ENCODE measurements around the gene RFX2.

The RFX2 gene

GRCh38 chr19:6063576-6064335, 46.5 kb downstream of the RFX2 start:
- no peak for DNase-seq
- in situ Hi-C loops (cut with MboI; ENCODE audit: low pct_unique_long_range_greater_than_20kb, low sequenced_read_pairs), result no loop called here

DNA sequence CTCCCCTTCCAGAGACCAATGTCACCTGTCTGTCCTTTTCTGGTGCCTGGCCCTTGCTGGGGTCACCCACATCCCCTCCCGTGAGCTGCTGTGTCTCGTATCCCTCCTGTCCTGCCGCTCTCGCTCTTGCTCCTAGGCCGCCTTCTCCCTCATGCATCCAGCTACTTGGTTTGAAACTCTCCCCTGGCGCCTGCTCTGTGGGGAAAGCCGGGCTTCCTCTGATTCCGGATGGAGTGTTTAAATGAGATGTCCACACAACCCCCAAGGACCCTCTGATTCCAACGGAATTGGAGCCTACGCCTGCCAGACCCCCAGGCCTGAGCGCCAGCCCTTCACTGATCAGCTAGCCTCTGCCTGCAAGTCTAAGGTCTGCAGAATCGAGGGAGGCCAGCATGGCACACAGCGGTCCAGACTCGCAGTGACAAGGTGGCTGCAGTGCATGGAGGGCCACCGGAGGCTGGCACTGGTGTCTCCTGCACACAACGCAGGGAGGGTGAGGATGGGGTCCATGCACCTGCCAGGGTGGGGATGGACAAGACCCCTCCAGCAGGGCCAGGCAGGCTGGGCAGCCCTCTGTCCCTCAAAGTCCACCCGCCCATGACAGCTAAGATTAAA, 47.2 kb downstream of the RFX2 start:
- in situ Hi-C loops (cut with MboI; ENCODE audit: low pct_unique_long_range_greater_than_20kb, low sequenced_read_pairs), result no loop called here
- no peak for DNase-seq

DNA sequence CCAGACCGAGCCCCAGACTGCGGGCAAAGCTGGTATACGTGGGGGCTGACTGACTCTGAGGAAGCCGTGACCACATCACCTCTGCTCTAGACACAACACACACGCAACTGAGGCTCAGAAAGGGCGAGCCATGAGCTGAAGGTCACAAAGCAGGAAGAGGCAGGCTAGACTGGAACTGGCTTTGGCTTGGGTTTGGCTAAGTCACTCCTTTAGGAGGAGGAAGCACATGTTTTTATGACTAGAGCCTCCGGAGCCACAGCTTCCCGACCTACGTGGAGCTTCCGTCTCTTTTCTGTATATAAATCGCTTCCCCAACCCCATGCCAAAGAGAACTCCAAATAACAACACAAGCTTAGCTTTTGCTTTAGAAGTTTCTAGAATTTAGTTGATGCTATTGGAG, 48.0 kb downstream of the RFX2 start:
- in situ Hi-C loops (cut with MboI; ENCODE audit: low pct_unique_long_range_greater_than_20kb, low sequenced_read_pairs), result no loop called here
- peak; percentile 95 for DNase-seq

- in situ Hi-C loops (cut with MboI; ENCODE audit: low pct_unique_long_range_greater_than_20kb, low sequenced_read_pairs), result no loop called here
- no peak for DNase-seq
Measured at GRCh38 chr19:6061376-6062130, 48.7 kb downstream of the RFX2 start.

DNA sequence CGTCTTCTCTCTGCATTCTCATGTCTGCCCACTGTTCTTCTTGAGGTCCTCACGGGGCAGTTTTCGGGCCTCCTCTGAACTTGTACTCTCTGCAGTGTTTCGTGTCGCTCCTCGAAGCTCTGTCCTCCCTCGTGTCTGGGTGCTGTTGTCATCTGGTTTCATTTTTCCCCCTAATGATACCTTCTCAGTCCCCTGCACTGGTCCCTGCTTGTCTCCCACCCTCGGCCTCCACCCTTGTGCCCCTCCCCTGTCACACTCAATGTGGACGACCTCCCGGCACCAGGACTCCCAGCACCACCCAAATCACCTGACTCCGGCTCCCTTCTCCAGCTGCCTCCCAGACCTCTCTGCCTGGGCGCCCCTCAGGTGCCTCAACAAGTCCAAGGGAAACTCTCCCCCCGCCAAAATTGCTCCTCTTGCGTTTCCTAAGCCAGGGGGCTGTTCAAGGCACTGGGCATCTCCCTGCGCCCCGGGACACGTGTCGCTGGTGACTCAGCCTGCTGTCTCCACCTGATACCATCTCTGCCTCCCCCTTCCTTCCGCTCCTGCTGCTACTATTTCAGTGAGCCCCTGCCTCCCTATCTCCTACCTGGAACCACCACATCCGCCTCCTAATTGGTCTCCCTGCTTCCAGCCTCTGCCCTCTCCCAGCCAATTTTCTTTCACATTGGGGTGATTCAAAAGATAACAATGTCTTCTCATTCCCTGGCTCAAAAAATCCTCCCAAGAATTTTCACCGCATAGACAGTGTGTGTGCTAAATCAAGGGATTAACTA, 49.5 kb downstream of the RFX2 start:
- peak; percentile 81 for DNase-seq
- in situ Hi-C loops (cut with MboI; ENCODE audit: low pct_unique_long_range_greater_than_20kb, low sequenced_read_pairs), result no loop called here

GRCh38 chr19:6059988-6060599, 50.2 kb downstream of the RFX2 start:
- peak; percentile 27 for DNase-seq
- in situ Hi-C loops (cut with MboI; ENCODE audit: low pct_unique_long_range_greater_than_20kb, low sequenced_read_pairs), result no loop called here

- in situ Hi-C loops (cut with MboI; ENCODE audit: low pct_unique_long_range_greater_than_20kb, low sequenced_read_pairs), result no loop called here
- DNase-seq, result no peak
Measured at GRCh38 chr19:6059396-6059947, 50.8 kb downstream of the RFX2 start.

- DNase-seq, result no peak
- in situ Hi-C loops (cut with MboI; ENCODE audit: low pct_unique_long_range_greater_than_20kb, low sequenced_read_pairs), result no loop called here
Measured at GRCh38 chr19:6058518-6059201, 51.6 kb downstream of the RFX2 start.

DNA sequence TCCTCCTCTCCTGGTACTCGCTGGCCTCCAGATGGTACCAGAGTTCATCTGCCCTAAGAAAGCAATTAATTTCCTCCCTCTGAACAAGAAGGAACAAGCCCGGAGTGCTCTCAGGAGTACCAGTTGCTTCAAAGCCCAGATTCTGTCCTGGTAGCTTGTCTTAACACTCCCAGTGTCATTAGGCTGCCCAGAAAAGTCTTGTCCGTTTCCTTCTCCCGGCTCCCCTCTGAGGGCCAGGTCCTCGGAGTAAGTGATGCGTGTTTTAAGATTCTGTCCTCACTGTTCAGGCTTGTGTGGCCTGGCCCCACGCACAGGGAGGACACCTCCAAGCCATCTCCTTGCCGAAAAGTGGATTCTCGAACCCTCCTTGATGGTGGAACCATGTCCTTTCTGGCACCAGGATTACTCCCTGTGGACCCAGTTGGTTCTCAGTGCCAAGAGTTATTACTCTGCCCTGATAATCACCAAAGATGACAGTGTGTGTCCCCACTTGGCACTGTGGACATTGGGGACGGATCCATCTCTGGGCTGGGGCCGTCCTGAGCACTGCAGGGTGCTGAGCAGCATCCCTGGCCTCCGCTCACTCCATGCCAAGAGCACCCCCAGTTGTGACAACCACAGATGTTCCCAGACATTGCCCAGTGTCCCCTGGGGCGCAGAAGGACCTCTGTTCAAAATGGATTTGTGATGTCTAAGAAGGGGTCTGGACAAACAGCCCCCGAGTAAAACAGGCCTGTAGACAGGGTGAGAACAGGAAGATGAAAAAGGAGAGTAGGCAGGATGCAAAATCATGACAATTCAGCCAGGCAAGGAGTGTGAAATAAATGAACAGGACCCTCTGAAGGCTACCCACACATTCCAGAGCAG, 52.4 kb downstream of the RFX2 start:
- no peak for DNase-seq
- in situ Hi-C loops (cut with MboI; ENCODE audit: low pct_unique_long_range_greater_than_20kb, low sequenced_read_pairs), result no loop called here

DNA sequence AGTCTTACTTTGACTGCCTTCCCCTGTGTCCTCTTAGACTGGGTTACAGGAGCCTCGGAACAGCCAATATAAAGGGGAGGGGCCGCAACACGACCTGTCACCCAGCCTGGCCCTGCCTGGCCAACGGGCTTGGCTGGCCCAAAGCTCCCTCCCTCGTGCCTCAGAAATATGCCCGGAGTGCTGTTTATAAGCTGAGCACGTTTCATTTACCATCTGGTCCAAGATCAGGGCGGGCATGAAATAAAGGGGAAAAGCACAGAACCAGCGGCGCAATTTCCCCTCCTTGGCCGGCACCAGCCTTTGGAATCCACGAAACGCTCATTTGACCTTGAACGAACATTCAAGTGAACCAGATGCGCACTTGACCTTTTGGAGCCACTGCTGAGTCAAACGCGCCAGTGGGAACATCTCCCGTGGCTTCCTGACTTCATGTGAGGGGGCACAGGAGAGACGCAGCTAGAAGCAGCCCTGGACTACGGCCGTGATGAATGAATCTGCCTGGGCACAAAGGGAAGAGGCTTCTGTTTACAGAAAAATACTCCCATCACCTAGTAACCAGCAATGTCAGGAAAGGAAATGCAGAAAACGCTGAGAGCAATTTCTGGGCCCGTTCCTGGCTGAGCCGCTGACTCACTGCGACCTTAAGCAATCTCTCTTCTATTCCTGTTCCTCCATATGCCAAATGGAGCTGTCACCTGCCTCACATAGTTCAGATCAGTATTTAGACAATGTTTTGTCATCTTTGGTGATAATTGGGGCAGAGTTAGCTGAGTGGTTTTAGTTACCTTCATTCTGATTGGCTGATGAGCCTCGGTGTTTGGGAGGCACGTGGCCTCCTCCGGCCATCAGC, 53.3 kb downstream of the RFX2 start:
- peak; percentile 87 for DNase-seq
- in situ Hi-C loops (cut with MboI; ENCODE audit: low pct_unique_long_range_greater_than_20kb, low sequenced_read_pairs), result no loop called here

DNA sequence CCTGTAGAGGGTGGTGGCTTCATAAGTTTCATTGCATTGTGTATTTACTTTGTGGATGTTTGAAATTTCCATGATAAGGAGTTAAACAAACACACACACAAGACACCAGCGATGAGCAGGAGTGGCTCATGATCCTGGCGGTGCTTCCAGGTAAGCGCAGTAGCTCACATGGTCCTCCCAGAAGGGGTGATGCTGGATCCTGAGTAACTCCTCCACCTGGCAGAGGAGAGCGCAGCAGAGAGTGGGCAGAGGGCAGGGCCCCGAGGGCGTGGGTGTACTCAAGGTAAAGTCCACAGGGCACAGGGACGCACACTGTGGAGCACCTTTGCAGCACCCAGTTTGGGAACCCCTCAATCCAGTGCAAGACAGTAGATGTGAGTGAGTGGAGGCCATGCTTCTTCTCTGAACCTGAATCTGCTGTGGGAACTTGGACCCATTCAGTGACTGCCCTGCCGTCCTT, 54.0 kb downstream of the RFX2 start:
- in situ Hi-C loops (cut with MboI; ENCODE audit: low pct_unique_long_range_greater_than_20kb, low sequenced_read_pairs), result no loop called here
- DNase-seq, result no peak

DNA sequence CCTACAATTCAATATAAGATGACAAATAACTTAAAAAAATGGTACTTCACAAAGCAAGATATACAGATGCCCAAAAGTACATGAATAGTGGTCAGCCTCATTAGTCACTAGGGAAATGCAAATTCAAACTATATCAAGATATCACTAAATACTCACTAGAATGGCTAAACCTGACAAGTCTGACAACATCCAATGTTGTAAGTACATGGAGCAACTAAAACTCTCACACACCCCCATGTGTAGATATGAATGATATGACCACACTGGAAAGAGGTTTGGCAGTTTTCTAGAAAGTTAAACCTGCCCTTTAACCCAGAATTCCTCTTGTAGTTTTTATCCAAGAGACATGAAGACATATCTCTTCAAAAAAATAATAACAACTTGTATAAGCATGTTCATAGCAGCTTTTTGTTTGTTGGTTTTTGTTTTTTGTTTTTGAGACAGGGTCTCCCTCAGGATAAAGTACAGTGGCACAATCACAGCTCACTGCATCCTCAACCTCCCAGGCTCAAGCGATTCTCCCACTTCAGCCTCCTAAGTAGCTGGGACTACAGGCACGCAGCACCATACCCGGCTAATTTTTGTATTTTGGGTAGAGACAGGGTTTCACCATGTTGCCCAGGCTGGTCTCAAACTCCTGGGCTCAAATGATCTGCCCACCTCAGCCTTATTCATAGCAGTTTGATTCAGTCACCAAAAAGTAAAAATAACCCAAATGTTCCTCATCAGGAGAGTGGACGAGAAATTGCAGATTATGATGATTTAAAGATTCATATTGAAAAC, 55.1 kb downstream of the RFX2 start:
- in situ Hi-C loops (cut with MboI; ENCODE audit: low pct_unique_long_range_greater_than_20kb, low sequenced_read_pairs), result no loop called here
- no peak for DNase-seq

DNA sequence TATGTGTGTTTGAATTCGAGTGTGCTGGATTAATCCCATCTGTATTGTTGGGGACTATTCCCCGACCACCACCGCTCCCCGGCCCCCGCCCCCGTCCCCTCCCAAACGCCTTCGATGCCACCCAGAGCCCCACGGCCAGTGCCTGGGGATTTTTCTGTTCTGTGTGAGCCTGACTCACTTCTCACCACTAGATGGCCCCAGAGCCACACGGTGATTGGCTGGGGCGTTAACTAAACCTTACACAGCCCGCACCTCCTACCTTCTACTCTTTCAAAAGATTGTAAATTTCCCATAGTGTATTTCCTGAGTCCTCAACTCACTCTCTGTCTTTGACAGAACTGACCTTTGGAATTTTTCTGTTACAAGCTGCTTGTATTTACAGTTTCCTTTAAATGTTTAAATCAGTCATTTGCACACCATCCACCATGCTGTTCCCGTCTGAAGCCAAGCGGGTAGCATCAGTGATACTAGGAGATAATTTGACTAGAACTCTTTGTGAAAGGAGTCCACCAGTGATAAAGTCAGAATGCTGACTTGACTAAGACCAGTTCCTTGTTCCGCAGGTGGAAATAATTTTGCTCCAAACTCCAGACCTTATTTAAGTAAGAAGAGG, 61.4 kb downstream of the RFX2 start:
- peak; percentile 85 for DNase-seq
- in situ Hi-C loops (cut with MboI; ENCODE audit: low pct_unique_long_range_greater_than_20kb, low sequenced_read_pairs), result loop anchor here (10.0 kb wide), 1 partner anchor 76 kb away; no protein-coding TSS in a partner anchor

DNA sequence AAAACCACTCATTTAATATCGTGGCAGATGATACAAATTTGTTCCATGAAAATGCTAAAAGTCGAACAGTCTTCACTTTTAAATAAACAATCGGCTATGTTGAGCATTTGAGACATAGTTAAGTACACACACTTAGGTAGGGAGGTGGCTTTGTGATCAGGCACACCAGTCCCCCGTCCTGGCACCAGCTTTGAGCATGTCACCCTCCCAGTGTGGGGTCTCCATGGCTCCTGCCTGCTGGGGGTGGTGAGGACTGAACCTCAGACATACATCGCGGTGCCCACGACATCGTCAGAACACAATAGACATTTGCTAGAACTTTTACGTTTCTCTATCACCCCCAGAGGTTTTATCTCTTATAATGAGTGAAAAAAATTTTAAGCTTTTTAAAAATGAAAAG, 62.0 kb downstream of the RFX2 start:
- in situ Hi-C loops (cut with MboI; ENCODE audit: low pct_unique_long_range_greater_than_20kb, low sequenced_read_pairs), result loop anchor here (10.0 kb wide), 1 partner anchor 76 kb away; no protein-coding TSS in a partner anchor
- DNase-seq, result no peak

- peak; percentile 44 for DNase-seq
- in situ Hi-C loops (cut with MboI; ENCODE audit: low pct_unique_long_range_greater_than_20kb, low sequenced_read_pairs), result loop anchor here (10.0 kb wide), 1 partner anchor 77 kb away; no protein-coding TSS in a partner anchor
Measured at GRCh38 chr19:6047741-6048251, 62.5 kb downstream of the RFX2 start.

Measured in KBM-7 (cell line).